ENCODE measurements around the gene IL22.
"Not testable (repeated sequence)": the region's sequence is repeated elsewhere in the genome, so short reads cannot be mapped to it uniquely, and the experiment has no call there.

Gene IL22

DNA sequence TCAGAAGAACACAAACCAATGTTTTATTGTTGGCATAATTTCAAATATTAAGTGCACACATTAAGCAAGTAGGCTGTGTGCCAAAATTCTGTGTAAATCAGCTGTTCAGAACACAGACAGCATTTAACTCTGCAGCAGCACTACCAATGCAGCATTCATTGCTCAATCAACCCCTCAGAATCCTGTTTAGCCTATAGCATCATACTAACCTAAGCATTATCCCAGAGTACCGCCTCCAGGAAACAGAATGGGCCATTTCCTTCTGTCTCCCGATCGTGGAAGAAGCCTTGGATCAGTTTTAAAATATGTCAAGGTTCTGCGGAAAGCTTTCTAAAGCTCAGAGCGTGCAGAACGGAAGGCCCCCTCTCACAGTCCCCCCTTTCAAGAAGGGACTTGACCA lies 31.1 kb downstream of the IL22 start:
- ChIA-PET POLR2A (no interaction called here), CTCF (interaction anchor here (0.6 to 4.3 kb wide), 19 partner anchors 9 to 413 kb away, joined by 3 to 30 read pairs (median 4); partner anchors contain the start of gene MDM1)
- H3K36me3 ChIP-seq (ENCODE audit: control insufficient read depth in 4 of 4, insufficient read depth in 4 of 4, low read length in 3 of 4): no peaks in the 10 kb centered on the region
- no peaks in the 10 kb centered on the region for H3K9me3 ChIP-seq (ENCODE audit: control extremely low read depth in 1 of 5, control insufficient read depth in 4 of 5, insufficient read depth in 2 of 5, low read depth in 1 of 5, low read length in 4 of 5)
- 77% methylated on average over 6 of the region's 6 CpGs for WGBS (ENCODE audit: insufficient coverage)
- peaks cover 0 to 2% (median 0%) of the 10 kb centered on the region in 4 experiments for H3K4me1 ChIP-seq (ENCODE audit: control extremely low read depth in 1 of 4, control insufficient read depth in 4 of 4, insufficient read depth in 4 of 4, low read length in 3 of 4)
- H3K4me3 ChIP-seq (ENCODE audit: control insufficient read depth in 1 of 7, extremely low read depth in 1 of 7, insufficient read depth in 4 of 7, low read depth in 2 of 7, low read length in 6 of 7): no peak overlapping the region
- H3K27me3 ChIP-seq (replicated peaks in 2 of 5; ENCODE audit: control insufficient read depth in 4 of 5, insufficient read depth in 5 of 5, low read length in 4 of 5): peaks cover 0 to 2% (median 0%) of the 10 kb centered on the region in 5 experiments
- DNase-seq: no peak
- H3K27ac ChIP-seq (ENCODE audit: insufficient read depth in 1 of 2, low read depth in 1 of 2, low read length in 2 of 2, poor library complexity in 1 of 2, severe bottlenecking in 2 of 2): no peak overlapping the region

DNA sequence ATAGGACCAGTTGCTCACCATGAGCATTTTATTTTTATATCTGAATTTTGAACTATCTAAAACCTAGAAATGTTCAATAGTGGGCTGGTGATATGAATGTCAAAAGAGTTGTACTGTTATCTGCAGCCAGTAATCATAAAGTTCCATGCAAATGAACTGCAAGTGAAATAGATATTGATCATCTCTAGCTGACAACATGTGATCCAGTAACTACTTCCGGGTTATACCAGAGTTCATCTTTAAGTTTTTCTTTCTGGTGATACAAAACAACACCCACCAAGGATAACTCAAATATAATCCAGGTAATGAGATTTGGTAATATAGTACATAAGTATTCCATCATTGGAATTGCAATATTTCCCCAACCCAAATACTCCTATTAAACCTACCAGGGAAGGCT lies 31.9 kb downstream of the IL22 start:
- Histone ChIP-seq H3K27me3 (replicated peaks in 2 of 5; ENCODE audit: control insufficient read depth in 4 of 5, insufficient read depth in 5 of 5, low read length in 4 of 5) (peaks cover 0 to 2% (median 0%) of the 10 kb centered on the region in 5 experiments), H3K27ac (ENCODE audit: insufficient read depth in 1 of 2, low read depth in 1 of 2, low read length in 2 of 2, poor library complexity in 1 of 2, severe bottlenecking in 2 of 2) (no peak overlapping the region), H3K36me3 (ENCODE audit: control insufficient read depth in 4 of 4, insufficient read depth in 4 of 4, low read length in 3 of 4) (no peaks in the 10 kb centered on the region), H3K4me3 (ENCODE audit: control insufficient read depth in 1 of 7, extremely low read depth in 1 of 7, insufficient read depth in 4 of 7, low read depth in 2 of 7, low read length in 6 of 7) (no peak overlapping the region), H3K9me3 (ENCODE audit: control extremely low read depth in 1 of 5, control insufficient read depth in 4 of 5, insufficient read depth in 2 of 5, low read depth in 1 of 5, low read length in 4 of 5) (no peaks in the 10 kb centered on the region), H3K4me1 (ENCODE audit: control extremely low read depth in 1 of 4, control insufficient read depth in 4 of 4, insufficient read depth in 4 of 4, low read length in 3 of 4) (peaks cover 0 to 2% (median 0%) of the 10 kb centered on the region in 4 experiments)
- WGBS (ENCODE audit: insufficient coverage): no CpG with 5 or more reads among the region's 1 CpG
- POLR2A ChIA-PET: no interaction called here
- CTCF ChIA-PET: interaction anchor here (1.1 to 4.3 kb wide), 3 partner anchors 63 to 100 kb away, joined by 3 to 30 read pairs (median 12); no protein-coding TSS in a partner anchor
- no peak for DNase-seq

DNA sequence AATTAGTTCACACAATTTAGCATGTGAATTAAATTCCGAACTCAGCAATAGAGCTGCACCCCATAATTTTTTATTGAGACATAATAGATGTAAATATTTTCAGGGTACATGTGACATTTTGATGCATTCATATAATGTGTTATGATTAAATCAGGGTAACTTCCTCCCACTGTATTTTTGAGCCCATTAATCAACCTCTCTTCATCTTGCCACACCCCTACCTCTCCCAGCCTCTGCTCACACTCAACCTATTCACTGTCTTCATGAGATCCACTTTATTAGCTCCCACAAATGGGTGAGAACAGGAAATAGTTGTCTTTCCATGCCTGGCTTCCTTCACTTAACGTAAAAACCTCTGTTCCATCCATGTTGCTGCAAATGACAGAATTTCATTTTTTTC lies 42.5 kb downstream of the IL22 start:
- 83% methylated on average over 1 of the region's 2 CpGs for WGBS (ENCODE audit: insufficient coverage)
- no peaks in the 10 kb centered on the region for H3K4me1 ChIP-seq (ENCODE audit: control extremely low read depth in 1 of 4, control insufficient read depth in 4 of 4, insufficient read depth in 4 of 4, low read length in 3 of 4)
- no peak overlapping the region for H3K4me3 ChIP-seq (ENCODE audit: control insufficient read depth in 1 of 7, extremely low read depth in 1 of 7, insufficient read depth in 4 of 7, low read depth in 2 of 7, low read length in 6 of 7)
- H3K9me3 ChIP-seq (ENCODE audit: control extremely low read depth in 1 of 5, control insufficient read depth in 4 of 5, insufficient read depth in 2 of 5, low read depth in 1 of 5, low read length in 4 of 5): no peaks in the 10 kb centered on the region
- ChIA-PET POLR2A (no interaction called here), CTCF (interaction anchor here (1.5 kb wide), 1 partner anchor 12 kb away, joined by 5 read pairs; no protein-coding TSS in a partner anchor)
- no peak for DNase-seq
- H3K36me3 ChIP-seq (ENCODE audit: control insufficient read depth in 4 of 4, insufficient read depth in 4 of 4, low read length in 3 of 4): no peaks in the 10 kb centered on the region
- H3K27me3 ChIP-seq (replicated peaks in 2 of 5; ENCODE audit: control insufficient read depth in 4 of 5, insufficient read depth in 5 of 5, low read length in 4 of 5): peaks cover 0 to 2% (median 0%) of the 10 kb centered on the region in 5 experiments
- H3K27ac ChIP-seq (ENCODE audit: insufficient read depth in 1 of 2, low read depth in 1 of 2, low read length in 2 of 2, poor library complexity in 1 of 2, severe bottlenecking in 2 of 2): no peak overlapping the region

DNA sequence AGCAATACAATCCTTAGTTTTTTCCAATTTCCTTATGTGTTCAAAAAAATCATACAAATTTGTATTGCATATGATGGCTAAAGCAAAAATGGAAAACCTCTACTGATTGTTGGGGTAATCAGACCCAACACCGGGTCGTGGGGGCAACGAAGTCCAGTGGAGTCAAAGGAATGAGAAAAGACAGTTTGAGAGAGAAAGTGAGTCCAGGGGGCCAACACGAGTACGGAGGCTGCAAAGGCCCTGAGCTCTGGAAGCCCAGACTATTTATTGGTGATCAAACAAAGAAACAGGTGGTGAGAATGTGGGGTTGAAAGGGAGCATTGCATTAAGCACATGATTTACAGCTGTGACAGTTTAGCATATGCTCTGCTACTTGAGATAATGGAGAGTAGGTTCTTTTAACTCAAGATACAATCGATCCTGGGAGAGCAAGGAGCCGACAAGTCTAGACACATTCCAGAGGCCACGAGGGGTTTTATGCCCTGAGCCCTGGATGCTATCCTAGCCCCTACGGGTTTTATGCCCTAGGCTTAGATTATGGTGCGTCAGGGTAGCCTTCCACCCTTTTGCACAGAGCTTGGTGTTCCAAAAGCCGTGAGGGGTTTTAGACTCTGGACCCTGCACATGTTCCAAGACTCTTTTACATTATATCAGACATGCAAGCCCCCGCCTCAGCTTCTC lies 44.2 kb downstream of the IL22 start:
- H3K4me1 ChIP-seq (ENCODE audit: control extremely low read depth in 1 of 4, control insufficient read depth in 4 of 4, insufficient read depth in 4 of 4, low read length in 3 of 4); H3K9me3 ChIP-seq (ENCODE audit: control extremely low read depth in 1 of 5, control insufficient read depth in 4 of 5, insufficient read depth in 2 of 5, low read depth in 1 of 5, low read length in 4 of 5); H3K27me3 ChIP-seq (replicated peaks in 2 of 5; ENCODE audit: control insufficient read depth in 4 of 5, insufficient read depth in 5 of 5, low read length in 4 of 5); CTCF ChIA-PET; H3K36me3 ChIP-seq (ENCODE audit: control insufficient read depth in 4 of 4, insufficient read depth in 4 of 4, low read length in 3 of 4); DNase-seq; H3K4me3 ChIP-seq (ENCODE audit: control insufficient read depth in 1 of 7, extremely low read depth in 1 of 7, insufficient read depth in 4 of 7, low read depth in 2 of 7, low read length in 6 of 7); H3K27ac ChIP-seq (ENCODE audit: insufficient read depth in 1 of 2, low read depth in 1 of 2, low read length in 2 of 2, poor library complexity in 1 of 2, severe bottlenecking in 2 of 2): not testable (repeated sequence)
- WGBS (ENCODE audit: insufficient coverage): 83% methylated on average over 10 of the region's 12 CpGs
- POLR2A ChIA-PET: interaction anchor here (0.5 kb wide), 1 partner anchor 427 kb away, joined by 3 read pairs; no protein-coding TSS in a partner anchor

DNA sequence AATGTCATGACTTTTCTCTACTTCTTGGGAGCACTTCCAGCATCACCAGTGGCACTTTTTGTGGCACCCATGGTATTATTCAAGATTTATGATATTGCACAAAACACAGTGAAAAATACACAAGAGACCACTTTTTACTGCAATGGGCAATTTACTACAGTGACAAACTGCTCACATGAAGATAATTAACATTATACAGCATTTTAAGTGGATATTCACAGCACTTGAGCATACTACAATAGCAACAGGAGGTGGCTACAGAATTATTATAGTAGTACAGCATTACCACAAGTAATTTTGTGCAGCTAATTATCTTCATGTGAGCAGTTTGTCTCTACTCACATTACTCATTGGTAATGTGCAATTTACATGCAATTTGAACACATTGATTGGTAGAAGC lies 46.1 kb downstream of the IL22 start:
- Histone ChIP-seq H3K9me3 (ENCODE audit: control extremely low read depth in 1 of 5, control insufficient read depth in 4 of 5, insufficient read depth in 2 of 5, low read depth in 1 of 5, low read length in 4 of 5) (no peaks in the 10 kb centered on the region), H3K27me3 (replicated peaks in 2 of 5; ENCODE audit: control insufficient read depth in 4 of 5, insufficient read depth in 5 of 5, low read length in 4 of 5) (peaks cover 0 to 2% (median 0%) of the 10 kb centered on the region in 5 experiments), H3K4me1 (ENCODE audit: control extremely low read depth in 1 of 4, control insufficient read depth in 4 of 4, insufficient read depth in 4 of 4, low read length in 3 of 4) (no peaks in the 10 kb centered on the region), H3K36me3 (ENCODE audit: control insufficient read depth in 4 of 4, insufficient read depth in 4 of 4, low read length in 3 of 4) (no peaks in the 10 kb centered on the region), H3K4me3 (ENCODE audit: control insufficient read depth in 1 of 7, extremely low read depth in 1 of 7, insufficient read depth in 4 of 7, low read depth in 2 of 7, low read length in 6 of 7) (no peak overlapping the region), H3K27ac (ENCODE audit: insufficient read depth in 1 of 2, low read depth in 1 of 2, low read length in 2 of 2, poor library complexity in 1 of 2, severe bottlenecking in 2 of 2) (no peak overlapping the region)
- ChIA-PET CTCF (no interaction called here), POLR2A (no interaction called here)
- DNase-seq: no peak

DNA sequence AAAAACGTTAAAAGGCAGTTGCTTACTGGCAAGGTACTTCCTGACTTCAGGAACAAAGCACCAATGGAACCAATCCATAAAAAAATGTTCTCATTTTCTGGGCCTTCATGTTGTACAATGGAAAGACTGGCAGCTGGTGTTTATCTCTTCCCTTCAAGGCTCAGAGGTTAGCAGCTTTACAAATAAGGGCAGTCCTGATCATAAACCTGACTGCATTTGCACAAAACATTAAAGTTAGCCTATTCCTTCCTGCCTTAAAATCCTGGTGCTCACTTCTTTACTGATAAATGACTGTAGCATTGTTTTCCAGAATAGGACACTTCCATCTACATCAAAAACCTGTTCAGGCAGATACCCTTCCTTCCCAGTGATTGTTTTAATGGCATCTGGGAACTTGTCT lies 47.0 kb downstream of the IL22 start:
- Histone ChIP-seq H3K4me3 (ENCODE audit: control insufficient read depth in 1 of 7, extremely low read depth in 1 of 7, insufficient read depth in 4 of 7, low read depth in 2 of 7, low read length in 6 of 7) (no peak overlapping the region), H3K9me3 (ENCODE audit: control extremely low read depth in 1 of 5, control insufficient read depth in 4 of 5, insufficient read depth in 2 of 5, low read depth in 1 of 5, low read length in 4 of 5) (no peaks in the 10 kb centered on the region), H3K36me3 (ENCODE audit: control insufficient read depth in 4 of 4, insufficient read depth in 4 of 4, low read length in 3 of 4) (no peaks in the 10 kb centered on the region), H3K4me1 (ENCODE audit: control extremely low read depth in 1 of 4, control insufficient read depth in 4 of 4, insufficient read depth in 4 of 4, low read length in 3 of 4) (no peaks in the 10 kb centered on the region), H3K27me3 (replicated peaks in 2 of 5; ENCODE audit: control insufficient read depth in 4 of 5, insufficient read depth in 5 of 5, low read length in 4 of 5) (peaks cover 0 to 2% (median 0%) of the 10 kb centered on the region in 5 experiments), H3K27ac (ENCODE audit: insufficient read depth in 1 of 2, low read depth in 1 of 2, low read length in 2 of 2, poor library complexity in 1 of 2, severe bottlenecking in 2 of 2) (no peak overlapping the region)
- CTCF ChIA-PET: no interaction called here
- DNase-seq: no peak
- POLR2A ChIA-PET: no interaction called here
- 56% methylated on average over 1 of the region's 1 CpG for WGBS (ENCODE audit: insufficient coverage)

DNA sequence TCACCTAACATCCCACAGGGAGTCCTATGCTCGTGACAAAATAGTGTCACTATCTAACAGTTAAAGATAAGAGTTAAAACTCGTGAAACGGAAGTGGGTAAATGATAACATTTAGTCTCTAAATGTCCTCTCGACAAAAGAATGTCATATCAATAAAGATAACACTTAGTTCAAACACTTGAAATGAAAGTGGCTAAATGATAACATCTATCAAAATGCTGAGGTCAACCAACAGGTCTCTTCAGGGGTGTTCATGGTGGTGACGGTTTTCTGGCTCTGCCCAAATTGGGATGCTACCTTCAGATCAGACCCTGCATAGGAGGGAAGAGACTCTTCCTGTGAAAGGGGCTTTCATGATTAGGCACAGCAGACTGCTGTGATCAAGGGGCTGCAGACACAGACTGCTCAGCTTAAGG lies 49.9 kb downstream of the IL22 start:
- WGBS (ENCODE audit: insufficient coverage): 75% methylated on average over 1 of the region's 5 CpGs
- Histone ChIP-seq H3K4me3 (ENCODE audit: control insufficient read depth in 1 of 7, extremely low read depth in 1 of 7, insufficient read depth in 4 of 7, low read depth in 2 of 7, low read length in 6 of 7) (no peak overlapping the region), H3K9me3 (ENCODE audit: control extremely low read depth in 1 of 5, control insufficient read depth in 4 of 5, insufficient read depth in 2 of 5, low read depth in 1 of 5, low read length in 4 of 5) (no peaks in the 10 kb centered on the region), H3K27ac (ENCODE audit: insufficient read depth in 1 of 2, low read depth in 1 of 2, low read length in 2 of 2, poor library complexity in 1 of 2, severe bottlenecking in 2 of 2) (no peak overlapping the region), H3K4me1 (ENCODE audit: control extremely low read depth in 1 of 4, control insufficient read depth in 4 of 4, insufficient read depth in 4 of 4, low read length in 3 of 4) (peaks cover 0 to 9% (median 2%) of the 10 kb centered on the region in 4 experiments), H3K27me3 (replicated peaks in 2 of 5; ENCODE audit: control insufficient read depth in 4 of 5, insufficient read depth in 5 of 5, low read length in 4 of 5) (peaks cover 0 to 2% (median 0%) of the 10 kb centered on the region in 5 experiments), H3K36me3 (ENCODE audit: control insufficient read depth in 4 of 4, insufficient read depth in 4 of 4, low read length in 3 of 4) (no peaks in the 10 kb centered on the region)
- ChIA-PET POLR2A (no interaction called here), CTCF (no interaction called here)
- peak in 1 of 3 donors; percentile 12 for DNase-seq

All from common myeloid progenitor, CD34-positive (primary cell).